22Rv1 (cell line): ENCODE results near the gene ILDR2.

Source experiments
- CTCF ChIP-seq: fragments of 450-650 bp; IDR thresholded peaks from 2 replicates; pipeline ENCODE4 v1.5.1; 2017; ENCODE audit warnings: mild to moderate bottlenecking
- ZFX ChIP-seq: fragments of 450-650 bp; IDR thresholded peaks from 2 replicates; pipeline ENCODE4 v1.6.1; 2017; ENCODE audit warnings: antibody characterized with exemption, borderline replicate concordance

- TF ChIP-seq CTCF, result no peak
- TF ChIP-seq ZFX, result no peak
These were observed 63.7 kb downstream of the ILDR2 start for GRCh38 chr1:166911624-166912023.
